ENCODE data around the gene PTPRD.

DNA sequence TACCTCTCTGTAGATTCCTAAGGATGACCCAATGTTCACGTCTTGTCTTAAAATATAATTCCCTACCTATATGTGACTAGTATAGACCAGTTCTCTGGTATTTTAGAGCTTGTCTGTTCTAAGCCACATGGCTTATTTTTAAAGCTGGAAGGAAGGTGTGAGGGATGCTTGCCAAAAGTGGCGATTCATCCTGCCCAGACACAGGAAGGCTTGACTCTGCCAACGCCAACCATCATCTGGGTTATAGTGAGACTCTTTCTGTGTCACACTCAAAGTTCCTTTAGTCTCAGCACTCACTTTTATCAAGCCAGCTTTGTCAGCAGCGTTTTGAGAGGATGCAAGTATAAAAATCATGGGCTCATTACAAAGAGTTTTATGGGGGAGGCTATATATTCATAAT lies 500.0 kb downstream of the PTPRD start:
- TF ChIP-seq CTCF (IDR thresholded peaks at IDR 0.05 in 8 of 11, conservative IDR thresholded peaks at IDR 0.05 in 3 of 11) (no peak), POLR2AphosphoS5 (IDR thresholded peaks at IDR 0.05) (no peak), POLR2A (IDR thresholded peaks at IDR 0.05) (no peak)
